ENCODE results near the gene AREL1.

GRCh38 chr14:74710480-74710879, 2.4 kb downstream of the AREL1 start:
- TF ChIP-seq CTCF (IDR thresholded peaks at IDR 0.05), result no peak
- TF ChIP-seq POLR2A (IDR thresholded peaks at IDR 0.05), result no peak

All from Peyer's patch (tissue), 4 donors.